Lung microvascular endothelial cell (primary cell): ENCODE results near the gene METTL5. TPM values are rescaled to one million over a fixed set of nuclear protein-coding genes. Genes with fewer than 3 reads are reported as not detected.
"Not testable (repeated sequence)": the region's sequence is repeated elsewhere in the genome, so short reads cannot be mapped to it uniquely, and the experiment has no call there.

Experiments used
- DNase-seq, 2 donors: peaks; one replicate each; pipeline versions ENCODE4 v3.0.0 to v3.0.0-alpha.2; 2010; ENCODE audit warnings: low read depth in 2 of 2
- total RNA-seq: library from RNA; depleted of rRNA; stranded (reverse); fragments of >200 nt; gene quantifications from 2 replicates; pipeline ENCODE4 v1.2.1, GENCODE V29; 2014

Gene METTL5
- total RNA-seq, 1 donor from 2014 or later: 24.2 TPM

DNA sequence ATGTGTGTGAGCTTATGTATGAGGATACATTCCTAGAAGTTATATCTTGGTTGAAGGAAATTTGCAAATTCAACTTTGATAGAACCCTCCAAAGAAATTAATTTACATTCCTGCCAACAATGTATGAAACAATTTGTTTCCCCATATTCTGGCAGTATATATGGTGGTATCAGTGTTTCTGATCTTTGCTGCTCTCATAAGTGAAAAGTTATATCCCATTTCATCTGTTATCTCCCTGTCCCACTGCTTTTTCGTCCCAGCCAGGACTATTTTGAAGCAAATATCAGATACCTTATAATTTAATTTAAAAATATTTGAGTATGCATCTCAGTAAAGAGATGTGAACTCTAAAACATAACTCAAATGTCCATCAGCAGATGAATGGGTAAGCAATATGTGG is 9.7 kb upstream of the METTL5 start:
- no peak for DNase-seq

DNA sequence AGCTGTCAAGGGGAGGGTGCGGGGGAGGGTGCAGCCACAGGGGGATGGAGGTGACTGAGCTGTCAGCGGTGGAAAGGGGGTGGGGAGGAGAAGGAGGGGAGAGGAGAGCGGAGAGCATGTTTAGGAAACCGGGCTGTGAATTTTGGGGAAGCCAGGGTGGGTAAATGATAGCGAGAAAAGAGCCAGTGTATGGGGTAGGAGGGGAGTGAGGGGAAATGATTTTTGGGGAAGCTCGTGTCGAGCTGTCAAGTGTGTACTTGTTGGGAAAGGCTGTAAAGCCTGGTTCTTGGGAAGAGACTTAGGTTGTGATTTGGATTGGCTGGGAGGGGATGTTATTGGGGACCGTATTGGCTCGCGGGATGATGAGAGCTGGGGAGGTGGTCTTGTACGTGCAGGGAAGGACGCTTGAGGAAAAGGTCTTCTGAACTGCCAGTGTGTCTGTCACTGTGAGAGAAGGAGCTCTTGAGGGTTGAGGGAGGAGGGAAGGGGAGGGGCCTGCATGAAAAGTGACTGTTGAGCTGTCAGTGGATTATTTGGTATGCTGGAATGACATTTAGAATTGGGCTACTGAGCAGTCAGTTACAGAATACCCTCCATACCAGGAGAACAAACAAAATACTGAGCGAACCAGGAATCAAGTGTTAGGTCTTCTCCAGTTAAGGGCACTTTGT is 3.6 kb upstream of the METTL5 start:
- peak; percentile 36 to 50 for DNase-seq

DNA sequence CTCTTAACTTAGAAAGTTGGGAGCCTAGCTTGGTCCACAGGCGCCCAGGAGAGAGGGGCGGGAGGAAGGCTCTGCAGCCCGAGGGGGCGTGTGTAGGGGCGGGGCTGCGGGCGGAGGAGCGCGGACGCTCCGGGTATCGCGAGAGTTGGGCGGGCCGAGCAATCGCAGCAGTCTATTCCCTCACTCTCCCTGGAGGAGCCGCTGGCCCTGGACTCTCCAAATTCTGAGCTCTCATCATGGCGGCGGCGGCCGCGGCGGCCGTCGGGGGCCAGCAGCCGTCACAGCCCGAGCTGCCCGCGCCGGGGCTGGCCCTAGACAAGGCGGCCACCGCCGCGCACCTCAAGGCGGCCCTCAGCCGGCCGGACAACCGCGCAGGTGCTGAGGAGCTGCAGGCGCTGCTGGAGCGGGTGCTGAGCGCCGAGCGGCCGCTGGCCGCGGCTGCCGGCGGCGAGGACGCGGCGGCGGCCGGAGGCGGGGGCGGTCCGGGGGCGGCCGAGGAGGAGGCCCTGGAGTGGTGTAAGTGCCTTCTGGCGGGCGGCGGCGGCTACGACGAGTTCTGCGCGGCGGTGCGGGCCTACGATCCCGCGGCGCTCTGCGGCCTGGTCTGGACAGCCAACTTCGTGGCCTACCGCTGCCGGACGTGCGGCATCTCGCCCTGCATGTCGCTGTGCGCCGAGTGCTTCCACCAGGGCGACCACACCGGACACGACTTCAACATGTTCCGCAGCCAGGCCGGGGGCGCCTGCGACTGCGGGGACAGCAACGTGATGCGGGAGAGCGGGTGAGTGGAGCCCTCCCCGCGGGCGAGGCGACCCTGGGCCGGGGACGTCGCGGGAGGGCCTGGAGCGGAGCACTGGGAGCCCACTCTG is 2.8 kb upstream of the METTL5 start, which contains the start of gene UBR3:
UBR3 (plus strand) TSS at position 183 of the 869 bp plus-strand sequence; CDS start at position 237, 54 bp downstream.
- peak; percentile 94 to 96 for DNase-seq

DNA sequence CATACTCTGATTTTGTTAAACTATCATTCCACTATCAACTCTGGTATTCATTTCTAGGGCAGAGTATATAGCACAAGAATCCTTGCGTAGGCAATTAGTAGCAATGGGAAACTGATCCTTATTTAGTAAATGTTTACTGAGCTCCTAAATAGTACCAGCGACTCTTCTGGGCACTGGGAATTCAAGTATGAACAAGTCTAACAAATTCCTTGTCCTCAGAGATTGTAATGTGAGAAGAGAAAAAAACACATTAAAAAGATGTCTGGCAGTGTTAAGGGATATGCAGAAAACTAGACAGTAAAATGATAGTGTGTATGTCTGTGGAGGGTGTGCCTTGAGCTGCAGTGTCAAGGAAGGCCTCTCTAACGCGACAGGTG is 721 bp downstream of the METTL5 start:
- DNase-seq: no peak

DNA sequence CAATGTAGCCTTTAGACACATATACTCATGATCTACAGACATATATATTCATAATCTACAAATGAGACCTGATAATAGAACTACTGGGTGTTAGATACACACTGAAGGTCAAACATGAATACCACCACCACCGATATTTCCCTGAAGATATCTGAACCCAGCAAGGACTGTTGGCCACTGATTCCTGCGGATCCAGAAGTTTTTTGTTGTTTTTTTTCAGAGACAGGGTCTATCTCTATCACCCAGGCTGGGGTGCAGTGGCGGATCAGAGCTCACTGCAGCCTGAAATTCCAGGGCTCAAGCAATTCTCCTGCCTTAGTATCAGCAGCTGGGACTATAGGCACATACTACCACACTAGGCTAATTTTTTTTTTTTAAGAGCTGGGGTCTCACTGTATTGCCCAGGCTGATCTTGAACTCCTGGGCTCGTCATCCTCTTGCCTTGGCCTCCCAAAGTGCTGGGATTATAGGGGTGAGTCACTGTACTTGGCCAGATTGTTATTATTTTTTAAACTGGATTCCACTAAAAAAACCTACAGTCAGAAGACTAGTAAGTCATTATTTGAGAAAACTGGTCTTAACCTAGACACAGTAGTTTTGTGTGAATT is 1.8 kb downstream of the METTL5 start:
- no peak for DNase-seq

DNA sequence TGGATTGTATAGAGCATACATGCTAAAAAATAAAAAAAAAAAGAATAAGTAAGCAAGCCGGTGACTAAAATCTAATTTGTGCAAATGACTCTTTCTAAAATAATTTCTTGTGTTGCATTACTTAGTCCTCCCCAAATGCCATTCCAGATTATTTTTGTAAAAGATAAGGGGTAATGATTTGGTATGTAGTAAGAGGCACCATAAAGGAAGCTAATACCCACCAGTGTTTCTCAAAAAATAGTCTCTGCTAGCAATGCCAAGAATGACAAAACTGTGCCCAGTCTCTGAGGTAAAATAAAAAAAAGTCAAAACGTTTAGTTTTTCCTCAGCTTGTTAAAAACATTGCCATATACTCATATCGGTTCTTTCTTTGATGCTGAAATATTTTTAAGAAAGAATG is 2.7 kb downstream of the METTL5 start:
- DNase-seq: no peak

DNA sequence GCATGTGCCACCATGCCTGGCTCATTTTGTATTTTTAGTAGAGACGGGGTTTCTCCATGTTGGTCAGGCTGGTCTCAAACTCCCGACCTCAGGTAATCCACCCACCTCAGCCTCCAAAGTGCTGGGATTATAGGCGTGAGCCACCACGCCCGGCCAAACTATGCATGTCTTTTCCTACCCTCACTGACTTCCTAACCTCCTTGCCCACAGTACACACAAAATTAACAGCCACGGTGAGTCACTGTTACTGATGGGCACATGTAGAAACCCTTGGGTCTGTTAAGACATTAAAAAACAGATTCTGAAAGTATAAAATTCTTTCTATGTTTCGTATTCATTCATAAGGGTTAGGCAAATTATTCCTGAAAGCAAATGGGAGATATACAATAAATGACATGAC is 4.6 kb downstream of the METTL5 start:
- DNase-seq: peak in 1 of 2 donors; percentile 41

DNA sequence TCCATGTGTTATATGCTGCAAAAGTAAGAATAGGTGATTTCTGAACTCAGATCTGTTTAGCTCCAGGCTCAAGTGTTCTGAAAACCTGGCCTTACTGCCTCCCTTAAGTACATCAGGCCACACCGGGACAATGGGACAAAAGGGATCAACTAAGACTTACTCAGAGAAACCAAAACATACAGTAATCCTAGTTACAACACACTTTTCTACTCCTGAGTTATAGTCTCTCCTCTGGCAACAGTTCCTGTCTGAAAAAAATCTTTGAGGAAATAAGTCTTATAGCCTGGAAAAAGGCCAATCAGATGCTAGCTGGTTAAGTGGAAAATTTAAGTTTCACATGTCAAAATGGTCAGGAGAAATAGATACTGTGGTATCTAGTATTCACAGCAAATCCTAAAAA is 5.6 kb downstream of the METTL5 start:
- peak; percentile 41 to 64 for DNase-seq

DNA sequence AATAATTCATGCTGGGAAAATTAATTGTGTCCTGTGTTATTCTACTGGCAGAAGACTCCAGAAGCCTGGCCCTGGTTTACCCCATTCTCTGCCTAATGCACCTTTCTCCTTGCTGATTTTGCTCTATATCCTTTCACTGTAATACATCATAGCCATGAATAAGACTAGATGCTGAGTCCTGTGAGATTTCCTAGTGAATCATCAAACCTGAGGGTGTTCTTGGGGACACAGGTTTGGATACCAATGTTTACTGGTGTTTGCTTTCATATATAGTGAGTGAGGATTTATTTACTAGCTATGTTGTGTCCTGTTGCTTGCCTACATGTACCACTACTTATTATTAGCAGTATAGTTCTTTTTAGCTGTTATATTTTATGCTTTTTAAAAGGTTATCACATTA is 6.5 kb downstream of the METTL5 start:
- no peak for DNase-seq

DNA sequence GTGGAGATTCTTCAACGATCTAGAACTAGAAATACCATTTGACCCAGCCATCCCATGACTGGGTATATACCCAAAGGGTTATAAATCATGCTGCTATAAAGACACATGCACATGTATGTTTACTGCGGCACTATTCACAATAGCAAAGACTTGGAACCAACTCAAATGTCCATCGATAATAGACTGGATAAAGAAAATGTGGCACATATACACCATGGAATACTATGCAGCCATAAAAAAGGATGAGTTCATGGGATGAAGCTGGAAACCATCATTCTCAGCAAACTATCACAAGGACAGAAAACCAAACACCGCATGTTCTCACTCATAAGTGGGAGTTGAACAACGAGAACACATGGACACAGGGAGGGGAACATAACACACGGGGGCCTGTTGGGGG is 7.3 kb downstream of the METTL5 start:
- DNase-seq: not testable (repeated sequence)

DNA sequence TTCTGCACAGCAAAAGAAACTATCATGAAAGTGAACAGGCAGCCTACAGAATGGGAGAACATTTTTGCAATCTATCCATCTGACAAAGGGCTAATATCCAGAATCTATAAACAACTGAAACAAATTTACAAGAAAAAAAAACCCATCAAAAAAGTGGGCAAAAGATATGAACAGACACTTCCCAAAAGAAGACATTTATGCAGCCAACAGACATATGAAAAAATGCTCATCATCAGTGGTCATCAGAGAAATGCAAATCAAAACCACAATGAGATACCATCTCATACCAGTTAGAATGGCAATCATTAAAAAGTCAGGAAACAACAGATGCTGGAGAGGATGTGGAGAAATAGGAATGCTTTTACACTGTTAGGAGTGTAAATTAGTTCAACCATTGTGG is 7.7 kb downstream of the METTL5 start:
- not testable (repeated sequence) for DNase-seq

DNA sequence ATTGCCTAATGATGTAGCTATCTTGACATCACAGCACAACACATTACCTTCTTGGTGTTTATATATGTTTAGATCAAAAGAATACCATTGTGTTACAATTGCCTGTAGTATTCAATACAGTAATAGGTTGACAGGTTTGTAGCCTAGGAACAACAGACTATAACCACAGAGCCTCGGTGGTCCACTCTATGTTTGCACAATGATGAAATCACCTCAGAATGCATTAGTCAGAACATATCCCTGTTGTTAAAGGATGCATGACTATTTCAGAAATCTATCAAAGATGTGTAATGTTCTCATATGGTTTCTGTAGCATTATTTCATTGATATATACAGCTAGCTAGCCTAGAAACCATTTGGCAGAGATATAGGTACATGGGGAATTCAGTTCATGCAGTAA is 8.9 kb downstream of the METTL5 start:
- peak in 1 of 2 donors; percentile 79 for DNase-seq

DNA sequence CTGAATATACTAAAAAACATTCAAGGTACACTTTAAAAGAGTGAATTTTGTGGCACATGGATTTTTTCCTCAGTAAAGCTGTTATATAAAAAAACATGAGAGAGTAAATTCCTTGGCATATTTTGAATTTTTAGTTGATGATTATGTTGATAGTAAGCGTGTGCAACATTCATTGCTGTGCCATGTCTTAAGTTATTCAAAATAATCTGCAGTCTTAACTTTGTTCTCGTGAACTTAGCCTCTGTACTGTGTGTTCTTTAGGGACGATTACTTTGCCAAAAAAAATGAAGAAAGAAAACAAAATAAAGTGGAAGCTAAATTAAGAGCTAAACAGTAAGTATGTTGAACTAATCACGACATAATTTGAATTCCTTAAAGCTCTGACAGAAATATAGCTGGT is 16.5 kb downstream of the METTL5 start:
- DNase-seq: no peak

DNA sequence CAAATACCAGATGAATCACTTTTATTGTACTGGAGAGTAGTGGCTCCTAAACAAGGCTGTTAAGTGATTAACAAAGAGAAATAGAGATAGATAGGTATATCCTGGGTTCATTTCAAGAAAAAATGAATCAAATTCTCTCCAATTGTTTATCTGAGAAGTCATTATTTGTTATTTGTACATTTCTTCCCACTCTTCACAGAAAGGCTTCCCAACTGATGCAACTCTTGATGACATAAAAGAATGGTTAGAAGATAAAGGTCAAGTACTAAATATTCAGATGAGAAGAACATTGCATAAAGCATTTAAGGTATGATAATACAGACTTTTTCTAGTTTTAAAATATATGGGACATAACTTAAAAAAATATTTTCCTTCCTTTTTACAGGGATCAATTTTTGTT is 18.1 kb downstream of the METTL5 start:
- no peak for DNase-seq

DNA sequence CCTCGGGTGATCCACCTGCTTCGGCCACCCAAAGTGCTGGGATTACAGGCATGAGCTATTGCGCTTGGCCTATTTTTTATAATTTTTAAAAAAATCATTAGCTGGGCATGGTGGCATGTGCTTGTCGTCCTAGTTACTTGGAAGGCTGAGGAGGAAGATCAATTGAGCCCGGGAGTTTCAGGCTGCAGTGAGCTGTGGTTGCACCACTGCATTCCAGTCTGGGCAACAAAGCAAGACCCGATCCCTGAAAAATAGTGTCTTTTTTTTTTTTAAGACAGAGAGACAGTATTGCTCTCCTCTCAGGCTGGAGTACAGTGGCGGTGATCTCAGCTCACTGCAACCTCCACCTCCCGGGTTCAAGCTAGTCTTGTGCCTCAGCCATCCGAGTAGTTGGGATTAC is 21.2 kb downstream of the METTL5 start:
- DNase-seq: no peak

DNA sequence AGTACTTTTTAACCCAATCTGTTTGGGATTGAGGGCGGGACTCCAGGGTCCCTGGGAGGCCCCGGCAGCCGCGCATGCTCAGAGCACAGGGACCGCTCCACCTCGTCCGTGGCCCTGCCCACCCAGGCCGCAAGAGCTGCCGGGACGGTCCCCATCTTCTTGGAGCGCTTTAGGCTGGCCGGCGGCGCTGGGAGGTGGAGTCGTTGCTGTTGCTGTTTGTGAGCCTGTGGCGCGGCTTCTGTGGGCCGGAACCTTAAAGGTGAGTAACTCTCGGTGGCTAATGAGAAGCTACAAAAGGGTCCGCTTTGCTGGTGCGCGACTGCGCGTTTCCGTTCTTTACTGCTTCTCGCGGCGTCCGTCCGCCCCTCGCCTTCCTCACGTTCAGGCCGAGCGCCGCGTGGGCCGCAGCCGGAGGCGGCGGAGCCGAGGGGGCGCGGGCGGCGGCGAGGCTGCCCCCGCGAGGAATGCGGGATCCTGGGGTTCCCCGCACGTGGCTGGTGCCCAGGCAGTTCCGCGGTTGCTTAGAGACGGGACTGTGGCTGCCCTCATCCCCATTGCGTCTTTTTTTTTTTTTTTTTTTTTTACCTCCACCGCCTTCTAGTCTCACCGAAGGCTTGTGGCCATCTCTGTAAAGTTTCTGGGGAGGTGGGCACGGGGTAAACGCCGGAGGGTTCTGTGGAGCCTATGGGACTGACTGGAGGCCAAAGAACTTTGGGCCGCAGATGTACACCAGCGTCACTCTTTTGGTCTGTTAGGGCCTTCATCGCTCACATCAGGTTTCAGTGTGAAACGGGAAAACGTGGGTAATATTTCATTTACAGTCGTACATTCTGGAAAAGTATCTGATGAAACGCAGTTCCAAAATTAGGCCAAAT is 25.8 kb downstream of the METTL5 start, which contains the start of gene SSB:
SSB (plus strand) TSS at position 154 of the 875 bp plus-strand sequence. CDS start 2,090 bp downstream, outside the sequence.
- DNase-seq: peak; percentile 92 to 93

DNA sequence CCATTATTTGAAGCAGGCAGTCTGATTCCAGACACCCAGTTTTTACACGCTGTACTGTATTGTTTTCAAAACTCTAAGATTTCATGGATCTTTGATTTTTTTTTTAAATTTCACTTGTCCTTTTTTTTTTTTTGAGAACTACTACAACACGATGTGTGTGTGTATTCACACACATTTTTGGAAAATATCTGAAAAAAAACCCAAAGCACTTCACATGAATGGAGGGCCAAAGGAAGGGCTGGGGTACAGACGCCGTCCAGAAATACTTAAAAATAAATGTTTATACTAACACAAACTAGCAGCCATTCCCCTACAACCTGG is 26.3 kb downstream of the METTL5 start:
- no peak for DNase-seq

DNA sequence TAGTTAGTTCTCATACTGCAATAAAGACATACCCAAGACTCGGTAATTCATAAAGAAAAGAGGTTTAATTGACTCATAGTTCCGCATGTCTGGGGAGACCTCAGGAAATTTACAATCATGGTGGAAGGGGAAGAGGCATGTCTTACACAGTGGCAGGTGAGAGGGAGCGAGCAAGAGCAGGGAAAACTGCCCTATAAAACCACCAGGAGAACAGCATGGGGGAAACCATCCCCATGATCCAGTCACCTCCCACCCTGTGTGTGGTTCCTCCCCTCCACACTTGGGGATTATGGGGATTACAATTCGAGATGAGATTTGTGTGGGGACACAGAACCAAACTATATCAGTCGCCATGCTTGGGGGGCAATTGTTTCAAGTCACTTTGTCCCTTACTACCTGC is 27.1 kb downstream of the METTL5 start:
- DNase-seq: no peak

DNA sequence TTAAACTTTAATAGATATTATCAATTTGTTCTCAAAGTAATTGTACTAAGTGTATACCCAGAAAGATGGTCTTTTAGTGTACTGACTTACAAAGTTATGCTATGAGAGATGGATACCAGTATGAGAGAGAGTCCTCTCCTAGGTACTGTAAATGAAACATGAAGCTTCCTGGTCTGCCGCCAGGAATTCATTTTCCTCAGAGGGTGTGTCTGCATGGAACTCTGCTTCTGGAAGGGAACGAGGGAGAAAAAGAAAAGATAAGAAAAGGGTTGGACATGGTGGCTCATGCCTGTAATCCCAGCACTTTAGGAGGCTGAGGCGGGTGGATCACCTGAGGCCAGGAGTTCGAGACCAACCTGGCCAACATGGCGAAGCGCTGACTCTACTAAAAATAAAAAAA is 28.3 kb downstream of the METTL5 start:
- no peak for DNase-seq

DNA sequence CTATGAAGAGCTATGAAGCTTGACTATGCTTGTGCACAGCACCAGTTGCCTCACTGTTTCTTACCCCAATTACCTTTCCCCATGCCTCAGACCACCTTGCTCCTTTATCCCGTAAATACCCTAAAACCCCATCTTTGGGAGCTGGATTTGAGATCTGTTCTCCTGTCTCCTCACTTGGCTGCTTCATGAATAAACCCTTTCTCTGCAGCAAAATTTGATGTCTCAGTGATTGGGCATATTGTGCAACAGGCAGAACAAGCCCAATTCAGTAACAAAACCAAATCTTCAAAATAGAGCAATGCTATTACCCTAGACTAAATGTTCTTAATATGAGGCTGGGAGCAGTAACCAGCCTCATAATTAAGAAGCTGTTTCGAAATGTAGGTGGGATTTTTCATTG is 29.5 kb downstream of the METTL5 start:
- no peak for DNase-seq

DNA sequence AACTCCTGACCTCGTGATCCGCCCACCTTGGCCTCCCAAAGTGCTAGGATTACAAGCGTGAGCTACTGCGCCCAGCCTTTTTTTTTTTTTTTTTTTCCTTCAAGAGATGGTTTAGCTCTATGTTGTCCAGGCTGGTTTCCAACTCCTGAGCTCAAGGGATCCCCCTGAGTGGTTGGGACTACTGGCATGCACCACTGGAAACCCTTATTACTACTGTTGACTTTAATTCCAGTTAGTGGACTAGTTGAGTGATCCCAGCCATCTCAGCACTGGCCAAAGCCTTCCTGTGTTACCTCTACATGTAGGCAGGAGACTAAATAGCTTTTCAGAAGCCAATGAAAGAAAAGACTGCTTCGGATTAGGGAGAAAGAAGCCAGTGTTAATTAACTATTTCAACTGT is 34.1 kb downstream of the METTL5 start:
- no peak for DNase-seq

DNA sequence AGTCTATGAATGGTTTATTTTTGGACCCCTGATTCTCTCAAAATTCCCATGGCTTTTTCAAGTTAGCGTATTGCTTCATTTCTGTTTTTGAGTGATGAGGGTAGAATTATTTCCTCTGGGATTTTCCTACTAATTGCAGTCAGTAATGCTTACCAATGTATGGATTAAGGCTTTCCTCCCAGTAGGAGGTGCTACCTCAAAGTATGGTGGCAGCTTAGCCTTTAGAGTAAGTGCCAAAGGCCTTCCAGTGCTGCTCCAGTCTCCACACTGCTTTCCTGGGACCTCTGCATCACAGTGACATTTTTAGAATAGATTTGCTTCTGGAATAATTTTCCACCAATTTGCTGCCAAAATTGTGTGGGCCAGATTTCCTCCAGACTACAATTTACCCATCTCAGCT is 42.2 kb downstream of the METTL5 start:
- no peak for DNase-seq
